ENCODE data around the gene ALG9.

ALG9 gene

DNA sequence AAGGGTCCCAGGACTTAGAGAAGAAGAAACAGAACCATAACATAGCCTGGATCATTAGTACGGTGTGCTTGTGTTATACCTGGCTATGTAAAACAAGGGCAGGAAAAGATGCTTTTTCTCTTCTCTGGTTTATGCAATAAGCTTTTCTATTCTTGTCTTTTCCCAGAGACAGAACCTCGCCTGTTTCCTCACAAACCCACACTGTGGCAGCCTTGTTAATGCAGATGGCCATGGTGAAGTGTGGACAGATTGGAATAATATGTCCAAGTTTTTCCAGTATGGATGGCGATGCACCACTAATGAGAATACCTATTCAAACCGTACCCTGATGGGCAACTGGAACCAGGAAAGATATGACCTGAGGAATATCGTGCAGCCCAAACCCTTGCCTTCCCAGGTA is 10.8 kb upstream of the ALG9 start:
- no peak for DNase-seq (ENCODE audit: low read depth)

DNA sequence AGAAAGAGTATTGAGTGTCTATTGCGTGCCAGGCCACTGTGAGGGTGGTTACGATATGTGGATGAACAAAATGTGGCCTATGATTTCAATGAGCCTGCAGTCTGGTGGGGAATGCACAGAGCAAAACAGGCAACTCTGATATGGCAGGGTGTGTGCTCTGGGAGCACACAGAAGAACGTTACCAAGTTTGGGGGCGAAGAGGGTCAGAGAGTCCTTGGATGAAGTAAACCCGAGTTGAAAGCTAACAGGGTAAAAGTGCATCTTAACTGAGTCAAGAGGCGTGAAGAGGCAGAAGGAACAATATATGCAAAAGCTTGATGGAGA is 8.2 kb upstream of the ALG9 start:
- DNase-seq (ENCODE audit: low read depth) = no peak

DNA sequence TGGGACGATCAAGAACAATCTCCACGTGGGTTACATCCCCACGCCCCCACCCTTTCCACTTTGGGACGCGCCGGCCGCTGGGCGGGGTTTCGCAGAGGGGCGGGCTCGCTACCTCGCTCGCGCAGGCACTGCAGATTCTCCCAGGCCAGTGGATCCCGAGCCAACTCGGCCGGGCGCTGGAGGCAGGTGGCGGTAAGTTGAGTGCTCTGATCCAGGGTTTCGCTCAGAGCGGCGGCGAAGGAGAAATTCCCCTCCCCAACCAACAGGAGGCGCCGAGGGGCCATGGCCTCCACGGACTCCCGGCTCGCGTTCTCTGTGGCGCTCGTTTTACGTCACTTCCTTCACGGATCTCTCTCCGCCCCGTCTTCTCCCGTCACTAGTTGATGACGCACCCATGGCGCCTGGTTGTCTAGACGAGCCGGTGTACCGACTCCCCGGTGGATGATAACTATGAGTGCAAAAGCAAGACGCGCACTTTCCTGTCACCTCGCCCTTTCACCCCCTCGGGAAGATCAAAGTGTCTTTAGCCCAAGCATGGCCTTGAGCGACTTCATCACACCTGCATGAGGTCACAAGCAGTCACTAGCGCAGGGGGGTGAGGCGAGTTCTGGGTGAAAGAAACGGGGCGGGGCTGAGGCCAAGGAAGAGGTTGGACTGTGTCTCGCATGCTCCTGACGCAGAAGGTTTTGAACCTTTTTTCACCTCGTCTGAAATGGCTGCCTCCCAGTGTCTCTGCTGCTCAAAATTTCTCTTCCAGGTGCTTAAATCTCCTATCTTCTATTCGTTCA is 7.7 kb upstream of the ALG9 start, which contains the start of the genes CFAP68 and FDXACB1:
TSS of gene CFAP68 (plus strand) at position 693 of the 788 bp plus-strand sequence. CDS start at position 713, 20 bp downstream.
TSS of gene FDXACB1 (minus strand) at position 317 of the 788 bp plus-strand sequence. CDS start at position 284, 33 bp downstream.
- peak; percentile 90 for DNase-seq (ENCODE audit: low read depth)

DNA sequence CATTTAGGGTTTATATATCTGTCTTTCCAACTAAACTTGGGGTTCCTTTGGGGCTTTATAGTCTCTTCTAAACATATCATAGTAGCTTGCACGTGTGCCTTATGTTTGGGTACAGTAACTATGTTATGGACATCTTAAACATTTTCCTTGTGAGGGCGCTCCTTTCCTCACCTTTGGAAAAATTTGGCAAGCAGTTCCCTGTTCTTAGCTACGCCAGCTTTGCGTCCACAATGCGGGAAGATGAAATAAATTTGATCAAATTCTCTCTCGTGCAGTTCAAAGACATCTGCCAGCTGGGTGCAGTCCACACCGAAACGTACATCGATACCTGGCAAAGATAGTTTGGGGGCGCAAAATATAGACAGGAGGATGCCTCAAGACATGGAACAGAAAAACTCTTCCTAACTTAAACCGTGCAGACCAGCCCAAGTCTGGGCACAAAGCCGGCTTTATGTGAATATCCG is 7.0 kb upstream of the ALG9 start:
- no peak for DNase-seq (ENCODE audit: low read depth)

DNA sequence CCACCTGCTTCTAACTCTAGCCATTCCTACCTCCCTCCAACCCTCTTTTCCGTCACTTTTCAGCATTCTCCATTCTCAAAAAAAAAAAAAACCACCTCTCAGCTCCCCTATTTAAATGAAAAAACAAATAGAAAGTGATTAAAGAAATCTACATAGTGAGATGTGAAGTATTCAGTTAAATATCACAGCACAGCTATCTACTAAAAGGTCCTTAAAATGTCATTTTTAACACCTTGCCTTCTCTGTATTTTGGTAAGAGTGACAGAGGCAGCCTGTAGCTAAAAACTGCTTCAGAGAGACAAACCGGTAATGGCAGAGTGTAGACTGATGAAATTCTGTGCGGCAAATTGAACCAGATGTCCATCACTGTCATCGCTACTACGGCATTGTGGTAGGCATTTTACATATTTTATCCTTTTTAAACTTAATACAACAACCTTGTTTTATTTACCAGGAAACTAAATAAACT is 346 bp upstream of the ALG9 start:
- DNase-seq (ENCODE audit: low read depth) = no peak

DNA sequence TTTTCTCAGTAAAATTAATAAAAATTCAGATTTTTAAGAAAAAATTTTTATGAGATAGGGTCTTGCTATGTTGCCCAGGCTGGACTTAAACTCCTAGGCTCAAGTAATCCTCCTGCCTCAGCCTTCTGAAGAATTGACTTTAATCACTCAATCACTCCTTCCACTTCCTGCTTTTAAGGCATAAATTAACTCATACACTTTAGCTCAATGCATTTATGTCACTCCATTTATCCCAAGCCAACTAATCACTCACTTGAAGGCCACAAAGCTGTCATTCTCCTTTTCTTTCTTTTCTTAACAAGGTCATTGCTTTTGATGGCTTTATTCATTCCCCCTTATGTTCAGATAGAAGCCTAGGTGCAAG is 877 bp downstream of the ALG9 start:
- DNase-seq (ENCODE audit: low read depth) = no peak

DNA sequence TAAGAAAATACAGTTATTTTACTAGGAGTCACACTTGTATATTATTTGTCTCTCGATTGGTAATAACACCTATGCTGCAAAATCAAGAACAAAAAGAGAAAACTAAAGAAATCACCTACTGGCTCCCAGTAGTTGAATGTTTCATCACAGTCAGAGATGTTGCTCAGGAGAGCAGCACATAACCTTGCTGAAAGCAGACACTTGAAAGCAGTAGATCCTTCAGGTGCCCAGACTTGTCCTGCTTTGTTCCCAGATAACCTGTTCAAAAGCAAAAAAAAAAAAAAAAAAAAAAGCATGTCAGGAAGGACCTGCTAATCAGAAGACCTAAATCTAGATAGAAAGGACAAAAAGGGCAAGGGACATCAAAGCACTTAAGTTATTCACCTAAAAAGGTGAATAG is 1.3 kb downstream of the ALG9 start:
- no peak for DNase-seq (ENCODE audit: low read depth)

DNA sequence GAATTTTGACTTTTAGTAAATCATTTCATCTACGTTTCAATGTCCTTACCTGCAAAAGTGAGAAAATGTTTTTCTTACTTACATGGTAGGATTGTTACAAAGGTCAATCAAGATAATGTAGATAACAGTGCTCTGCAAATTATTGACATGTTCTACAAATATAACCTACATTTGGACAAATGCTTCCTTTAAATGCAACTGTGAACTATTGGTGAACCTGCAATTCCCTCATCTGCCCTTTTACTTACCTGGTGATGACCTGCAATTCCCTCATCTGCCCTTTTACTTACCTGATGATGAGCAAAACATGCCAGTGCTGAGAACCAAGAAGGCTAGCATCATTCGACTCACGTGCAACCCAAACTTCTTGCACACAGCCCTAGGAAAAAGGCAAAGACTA is 11.1 kb downstream of the ALG9 start:
- DNase-seq (ENCODE audit: low read depth) = no peak

DNA sequence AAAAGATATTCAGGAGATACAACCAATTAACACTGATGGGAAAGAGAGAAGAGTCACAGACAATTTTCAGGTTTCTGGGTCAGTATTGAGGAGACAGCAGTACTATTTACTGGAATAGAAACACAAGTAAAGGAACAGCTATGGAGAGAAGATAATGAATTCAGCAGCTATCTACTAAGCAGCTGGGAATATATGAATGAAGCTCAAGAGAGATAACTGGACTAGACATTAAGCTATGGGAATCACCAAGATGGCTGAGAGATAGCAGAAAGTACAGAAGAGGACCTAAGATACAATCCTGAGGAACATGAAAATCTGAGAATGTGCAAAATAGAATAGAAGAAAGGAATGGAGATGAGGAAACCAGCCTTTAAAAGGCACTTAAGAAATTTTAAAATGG is 15.9 kb downstream of the ALG9 start:
- no peak for DNase-seq (ENCODE audit: low read depth)

DNA sequence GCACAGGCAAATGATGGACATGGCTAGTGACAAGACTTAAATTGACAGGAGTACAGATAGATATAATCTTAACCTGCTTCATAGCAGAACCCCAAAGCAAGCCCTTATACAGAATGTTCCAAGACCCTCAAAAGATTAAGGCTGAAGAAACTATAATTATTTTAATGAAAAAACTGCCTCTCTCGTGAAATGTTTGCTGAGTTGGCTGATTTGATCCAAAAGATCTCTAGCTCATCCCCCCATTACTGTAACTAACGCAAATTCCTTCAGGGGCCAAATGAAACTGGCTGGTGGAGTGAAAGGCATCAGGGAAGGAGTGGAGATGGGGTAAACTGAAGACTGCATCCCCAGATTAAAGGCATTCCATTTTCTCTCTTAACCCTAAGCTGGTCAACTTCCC is 19.3 kb downstream of the ALG9 start:
- DNase-seq (ENCODE audit: low read depth) = no peak

DNA sequence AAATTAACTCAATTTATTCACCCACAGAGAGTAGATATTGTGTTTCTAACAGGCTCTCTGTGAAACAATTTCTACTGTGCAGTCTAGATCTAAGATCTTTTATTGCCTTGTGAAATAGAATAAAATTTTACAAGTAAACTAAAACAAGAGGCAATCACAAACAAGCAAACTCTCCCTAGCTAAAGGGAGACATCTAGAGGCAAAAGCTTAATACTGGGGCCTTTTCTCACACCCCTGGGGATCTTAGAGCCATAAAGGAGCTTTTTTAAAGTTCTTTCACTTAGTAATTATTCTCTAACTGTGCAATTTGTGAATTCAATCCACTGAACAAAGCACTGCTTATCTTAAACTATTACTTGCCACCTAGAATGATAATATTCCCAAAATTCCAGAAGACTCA is 19.7 kb downstream of the ALG9 start:
- no peak for DNase-seq (ENCODE audit: low read depth)

DNA sequence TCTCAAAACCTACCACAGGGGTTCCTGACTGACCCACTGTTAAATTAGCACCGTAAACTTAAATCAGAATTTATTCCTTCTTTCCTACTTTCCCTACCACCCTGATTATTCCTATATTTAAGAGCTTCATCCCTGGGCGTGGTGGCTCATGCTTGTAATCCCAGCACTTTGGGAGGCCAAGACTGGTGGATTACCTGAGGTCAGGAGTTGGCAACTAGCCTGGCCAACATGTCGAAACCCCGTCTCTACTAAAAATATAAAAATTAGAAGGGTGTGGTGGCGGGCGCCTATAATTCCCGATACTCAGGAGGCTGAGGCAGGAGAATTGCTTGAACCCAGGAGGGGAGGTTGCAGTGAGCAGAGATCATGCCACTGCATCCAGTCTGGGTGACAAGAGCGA is 20.3 kb downstream of the ALG9 start:
- DNase-seq (ENCODE audit: low read depth) = no peak

DNA sequence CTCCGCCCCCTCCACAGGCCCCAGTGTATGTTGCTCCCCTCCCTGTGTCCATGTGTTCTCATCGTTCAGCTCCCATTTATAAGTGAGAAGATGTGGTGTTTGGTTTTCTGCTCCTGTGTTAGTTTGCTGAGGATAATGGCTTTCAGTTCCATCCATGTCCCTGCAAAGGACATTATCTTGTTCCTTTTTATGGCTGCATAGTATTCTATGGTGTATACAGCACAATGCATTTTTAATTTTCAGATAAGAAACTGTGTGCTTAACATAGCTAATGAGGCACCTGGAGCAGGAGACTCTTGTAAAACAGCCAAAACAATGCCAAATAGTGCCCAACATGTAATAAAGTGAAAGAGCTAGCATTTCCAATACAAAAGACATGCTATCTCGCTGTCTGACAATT is 21.8 kb downstream of the ALG9 start:
- no peak for DNase-seq (ENCODE audit: low read depth)

DNA sequence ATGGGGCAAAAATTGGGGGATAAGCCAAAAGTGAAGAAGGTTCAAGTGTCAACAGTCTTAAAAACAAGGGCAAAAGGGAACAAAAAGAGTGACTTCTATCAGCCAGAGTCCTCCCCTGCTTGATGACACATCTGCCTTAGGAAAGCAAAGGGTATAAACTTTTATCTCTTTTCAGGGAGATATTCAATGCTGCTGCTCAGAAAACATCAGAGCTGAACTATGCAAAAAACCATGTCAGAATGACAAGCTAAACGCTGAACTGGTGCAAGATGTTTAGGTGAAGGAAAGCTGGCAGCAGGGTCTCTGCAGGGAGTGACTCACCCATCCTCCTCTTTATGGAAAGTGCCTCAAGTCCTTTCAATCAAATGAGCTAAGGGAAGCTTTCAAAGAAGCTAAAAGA is 24.7 kb downstream of the ALG9 start:
- DNase-seq (ENCODE audit: low read depth) = no peak

DNA sequence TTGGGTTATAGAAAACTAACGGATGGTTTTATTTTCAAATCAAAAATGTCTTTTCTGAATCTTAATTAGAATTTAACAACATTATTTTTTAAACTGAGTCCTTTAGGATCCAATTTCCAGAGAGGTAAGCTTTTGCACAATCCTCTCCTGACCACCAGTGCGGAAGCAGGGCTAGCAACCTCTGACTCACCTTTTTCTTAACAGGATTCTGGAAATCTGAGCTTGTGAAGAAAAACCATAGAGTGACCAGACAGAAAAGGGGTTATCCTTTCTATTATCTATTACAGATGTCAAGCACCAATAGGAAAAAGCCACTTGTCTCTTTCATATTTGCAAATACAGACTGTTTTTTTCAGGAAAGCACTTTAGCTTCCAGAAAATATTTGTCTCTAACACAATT is 25.3 kb downstream of the ALG9 start:
- no peak for DNase-seq (ENCODE audit: low read depth)

DNA sequence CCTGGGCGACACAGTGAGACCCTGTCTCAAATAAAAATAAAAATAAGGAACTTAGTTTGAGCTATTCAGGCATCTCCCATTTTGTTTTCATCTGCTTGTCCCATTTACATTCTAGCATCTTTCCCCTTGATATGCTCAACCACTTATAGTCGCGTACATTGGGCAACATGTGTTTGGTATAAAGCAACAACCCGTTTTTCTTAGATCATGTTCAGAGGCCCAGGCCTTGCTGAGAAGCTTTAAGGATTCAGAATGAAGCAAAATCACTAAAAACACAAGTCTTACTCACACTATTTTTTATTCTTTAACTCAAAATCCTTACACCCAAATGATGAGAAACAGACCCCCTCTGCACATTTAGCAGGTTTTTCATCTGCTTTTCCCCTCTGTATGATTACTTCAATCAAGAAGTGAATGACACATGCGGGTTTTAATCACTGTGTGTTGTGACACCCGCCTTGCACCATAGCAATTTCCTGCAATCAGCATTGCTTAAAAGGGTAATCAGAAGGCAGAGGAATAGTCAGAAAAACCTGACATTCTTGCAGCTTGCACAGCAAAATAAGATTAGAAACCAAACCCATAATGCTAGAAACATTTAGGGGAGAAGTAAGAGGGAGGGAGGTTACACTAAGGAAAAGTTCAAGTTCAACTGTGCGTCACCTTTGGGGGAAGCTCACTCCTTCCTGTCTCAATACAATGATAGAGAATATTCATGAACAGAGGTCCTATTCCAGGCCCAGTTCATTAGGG is 25.9 kb downstream of the ALG9 start:
- no peak for DNase-seq (ENCODE audit: low read depth)

DNA sequence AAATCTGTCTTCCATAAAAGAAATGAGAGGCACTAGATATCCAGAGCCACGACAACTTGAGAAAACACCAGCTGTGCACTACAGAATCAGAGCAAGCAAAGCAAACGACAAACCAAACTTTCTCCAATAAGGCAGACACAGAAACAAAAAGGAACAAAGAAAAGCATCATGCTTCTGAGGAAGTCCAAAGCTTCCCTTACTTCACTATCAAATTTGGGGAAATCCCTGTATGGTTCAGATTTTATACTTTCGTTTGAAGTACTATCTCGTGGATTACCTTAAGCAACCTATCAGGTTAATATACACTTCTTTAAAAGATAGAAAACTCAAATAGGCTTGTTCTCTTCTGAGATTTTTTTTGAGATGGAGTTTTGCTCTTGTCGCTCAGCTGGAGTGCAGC is 27.7 kb downstream of the ALG9 start:
- no peak for DNase-seq (ENCODE audit: low read depth)

DNA sequence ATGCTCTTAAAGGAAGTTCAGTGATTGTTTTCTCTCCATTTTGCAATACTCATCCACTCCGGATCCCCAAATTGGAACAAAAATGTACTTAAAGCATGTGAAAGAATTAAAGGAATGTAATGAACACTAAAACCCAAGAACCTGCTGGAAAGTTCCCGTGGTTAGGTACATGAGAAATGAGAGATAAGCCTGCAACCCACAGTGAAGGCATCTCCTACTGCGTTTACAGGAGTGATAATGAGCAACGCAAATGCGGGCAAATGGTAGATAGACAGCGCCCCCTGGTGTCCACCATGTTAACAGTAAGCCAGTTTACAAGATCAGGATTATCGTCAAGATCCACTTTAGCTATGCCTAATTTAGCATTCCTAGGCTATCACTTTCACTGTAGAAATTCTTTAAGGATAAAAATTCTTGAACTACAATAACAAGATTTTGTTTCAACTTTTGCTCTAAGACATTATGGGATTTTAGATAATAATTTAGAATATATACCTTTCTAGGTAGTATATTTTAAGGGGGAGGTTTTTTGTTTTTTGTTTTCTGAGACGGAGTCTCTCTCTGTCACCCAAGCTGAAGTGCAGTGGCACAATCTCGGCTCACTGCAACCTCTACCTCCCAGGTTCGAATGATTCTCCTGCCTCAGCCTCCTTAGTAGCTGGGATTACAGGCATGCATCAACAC is 29.9 kb downstream of the ALG9 start:
- peak; percentile 73 for DNase-seq (ENCODE audit: low read depth)

DNA sequence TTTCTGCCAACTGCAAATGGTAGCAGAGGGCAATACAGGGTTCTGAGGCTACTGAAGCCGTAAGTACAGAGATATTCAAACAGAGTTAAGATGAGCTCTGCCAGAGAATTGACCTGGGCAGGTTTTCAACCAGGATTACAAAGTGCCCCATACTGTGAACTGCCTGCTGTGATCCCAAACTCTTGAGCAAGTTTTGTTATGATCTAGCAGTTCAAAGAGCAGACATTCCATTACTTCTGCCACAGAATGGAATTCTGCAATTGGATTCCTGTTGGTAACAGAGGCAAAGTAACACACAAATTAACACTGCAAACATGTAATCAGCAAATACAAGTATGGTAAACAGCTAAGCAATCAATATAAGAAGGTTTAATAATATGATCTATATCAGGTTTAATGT is 31.2 kb downstream of the ALG9 start:
- DNase-seq (ENCODE audit: low read depth) = no peak

DNA sequence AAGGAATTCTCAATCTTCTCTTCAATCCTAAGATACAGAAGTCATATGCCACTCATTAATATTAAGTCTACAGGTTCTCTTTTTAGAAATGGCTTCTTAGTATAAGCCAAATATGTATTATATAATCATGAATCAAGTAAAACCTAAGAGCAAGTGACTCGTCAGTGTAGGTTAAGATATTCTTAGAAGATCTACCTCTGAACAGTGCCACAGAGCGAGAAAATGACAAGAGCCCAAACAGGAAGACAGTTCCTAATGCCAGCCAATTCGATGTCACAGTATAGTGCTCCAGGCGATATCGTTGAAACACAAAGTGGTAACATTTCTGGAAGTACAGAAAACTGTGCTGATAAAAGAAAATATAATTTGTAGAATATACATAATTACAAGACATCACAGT is 33.3 kb downstream of the ALG9 start:
- DNase-seq (ENCODE audit: low read depth) = no peak

DNA sequence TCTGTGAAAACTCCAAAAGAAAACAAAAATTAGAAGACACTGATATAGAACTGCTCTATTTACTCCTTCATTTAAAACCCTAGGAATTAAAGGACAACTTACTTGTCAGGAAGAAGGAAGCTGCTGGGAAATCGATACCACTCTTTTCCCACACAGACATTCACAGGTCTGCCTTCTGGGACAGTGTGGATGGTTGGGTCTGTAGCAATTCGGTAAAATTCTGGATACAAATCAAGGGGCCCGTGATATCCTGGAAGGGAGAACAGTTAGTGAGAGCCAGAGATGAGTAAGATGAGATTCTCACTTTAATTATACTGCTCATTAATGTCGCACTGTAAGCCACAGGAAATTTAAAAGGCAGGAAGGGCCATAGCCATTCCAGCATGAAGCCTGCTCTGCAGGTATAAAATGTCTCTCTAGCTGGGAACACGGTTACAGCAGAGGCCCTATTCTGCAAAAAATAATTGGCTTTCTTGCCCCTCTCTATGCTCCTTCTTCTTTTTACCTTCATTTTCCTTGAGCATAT is 34.0 kb downstream of the ALG9 start:
- no peak for DNase-seq (ENCODE audit: low read depth)

DNA sequence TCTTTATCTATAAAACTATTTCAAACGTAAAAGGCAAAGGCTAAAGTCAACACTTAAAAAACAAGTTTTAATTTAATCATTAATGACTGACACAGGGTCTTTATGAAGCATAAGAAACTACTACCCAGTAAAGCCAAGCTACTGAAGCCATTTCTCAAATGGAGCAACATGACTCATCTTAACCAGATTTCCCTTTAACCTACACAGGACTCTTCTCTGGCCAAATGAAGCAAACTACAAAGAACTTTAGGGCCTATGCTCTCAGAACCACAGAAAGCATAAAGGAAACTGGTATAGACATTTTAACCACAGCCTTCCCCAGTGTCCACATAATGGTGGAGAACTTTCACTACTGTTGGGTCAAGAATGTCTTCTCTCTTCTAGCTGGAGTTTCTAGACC is 34.7 kb downstream of the ALG9 start:
- no peak for DNase-seq (ENCODE audit: low read depth)

DNA sequence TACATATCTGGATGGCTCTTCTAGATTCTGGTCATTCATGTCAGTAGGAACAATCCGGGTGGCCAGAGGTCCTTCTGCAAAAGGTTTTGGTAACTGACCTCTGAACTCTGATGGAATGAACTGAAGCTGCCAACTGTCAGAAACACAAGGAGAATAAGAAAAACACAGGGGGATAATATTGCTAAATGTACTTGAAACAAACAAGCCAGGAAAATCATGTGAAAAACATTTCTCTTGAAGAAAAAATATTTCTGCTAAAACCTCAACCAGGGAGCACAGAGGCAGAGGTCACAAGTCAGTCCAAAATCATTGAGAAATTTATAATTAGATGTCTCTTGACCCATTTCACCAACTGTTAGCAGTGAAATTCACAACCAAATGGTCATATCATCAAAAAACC is 35.2 kb downstream of the ALG9 start:
- no peak for DNase-seq (ENCODE audit: low read depth)
